ENCODE results near the gene SECTM1.
A peak's percentile ranks its signal among the peaks of the same experiment; 100 is the strongest.

Gene SECTM1

GRCh38 chr17:82282239-82283207 is 51.0 kb downstream of the SECTM1 start:
- no peak for DNase-seq (ENCODE audit: low read depth in 1 of 2, low spot score in 1 of 2)

- no peak for DNase-seq (ENCODE audit: low read depth in 1 of 2, low spot score in 1 of 2)
Measured at GRCh38 chr17:82281502-82282238, 51.9 kb downstream of the SECTM1 start.

- no peak for DNase-seq (ENCODE audit: low read depth in 1 of 2, low spot score in 1 of 2)
Measured at GRCh38 chr17:82281076-82281475, 52.5 kb downstream of the SECTM1 start.

- DNase-seq (ENCODE audit: low read depth in 1 of 2, low spot score in 1 of 2) = no peak
Measured at GRCh38 chr17:82280537-82280936, 53.0 kb downstream of the SECTM1 start.

GRCh38 chr17:82278786-82279391 is 54.7 kb downstream of the SECTM1 start:
- no peak for DNase-seq (ENCODE audit: low read depth in 1 of 2, low spot score in 1 of 2)

GRCh38 chr17:82278308-82278707 is 55.3 kb downstream of the SECTM1 start:
- no peak for DNase-seq (ENCODE audit: low read depth in 1 of 2, low spot score in 1 of 2)

GRCh38 chr17:82277851-82278250 is 55.7 kb downstream of the SECTM1 start:
- no peak for DNase-seq (ENCODE audit: low read depth in 1 of 2, low spot score in 1 of 2)

- no peak for DNase-seq (ENCODE audit: low read depth in 1 of 2, low spot score in 1 of 2)
Measured at GRCh38 chr17:82276938-82277337, 56.6 kb downstream of the SECTM1 start.

GRCh38 chr17:82275326-82275725 is 58.2 kb downstream of the SECTM1 start:
- DNase-seq (ENCODE audit: low read depth in 1 of 2, low spot score in 1 of 2) = no peak

GRCh38 chr17:82274134-82275020 is 59.2 kb downstream of the SECTM1 start:
- DNase-seq (ENCODE audit: low read depth in 1 of 2, low spot score in 1 of 2) = no peak

GRCh38 chr17:82273327-82274133 is 60.0 kb downstream of the SECTM1 start, which contains the start of gene CSNK1D:
Gene CSNK1D, minus strand, starts transcription at chr17:82273700. Its CDS starts 319 bp downstream, at chr17:82273381.
- peak; percentile 90 to 94 for DNase-seq (ENCODE audit: low read depth in 1 of 2, low spot score in 1 of 2)

GRCh38 chr17:82272495-82273326 is 60.9 kb downstream of the SECTM1 start:
- peak in 1 of 2 donors; percentile 19 for DNase-seq (ENCODE audit: low read depth in 1 of 2, low spot score in 1 of 2)

- DNase-seq (ENCODE audit: low read depth in 1 of 2, low spot score in 1 of 2) = no peak
Measured at GRCh38 chr17:82271401-82271800, 62.2 kb downstream of the SECTM1 start.
